ENCODE data around the gene SPECC1. TPM values are rescaled to one million over a fixed set of nuclear protein-coding genes. Genes with fewer than 3 reads are reported as not detected.
A peak's percentile ranks its signal among the peaks of the same experiment; 100 is the strongest.

SPECC1 gene
- total and polyA plus RNA-seq, 10 of the 15 experiments (the other 5 are each of a cell fraction or from before 2014, with no cell fraction given): 6.4 to 40.6 (median 23.9) TPM

GRCh38 chr17:20226814-20227482 lies 217.8 kb downstream of the SPECC1 start:
- intact Hi-C loops (cut with micrococcal nuclease; ENCODE audit: unreplicated experiment): loop anchor here (2.0 to 5.0 kb wide), 2 partner anchors 85 to 106 kb away; no protein-coding TSS in a partner anchor
- Histone ChIP-seq H4K20me1 (ENCODE audit: control insufficient read depth, insufficient read depth) (no peaks in the 10 kb centered on the region), H3K4me1 (ENCODE audit: control insufficient read depth, insufficient read depth, low read length) (no peaks in the 10 kb centered on the region), H2AFZ (ENCODE audit: control insufficient read depth, low read depth, low read length) (no peak overlapping the region), H3K4me3 (no peak overlapping the region), H3K36me3 (ENCODE audit: control insufficient read depth in 2 of 2, insufficient read depth in 2 of 2, low read length in 1 of 2) (peaks cover 0 to 7% of the 10 kb centered on the region in 2 experiments; a peak in 2 of 4 replicates), H3K9me3 (replicated peaks; ENCODE audit: control insufficient read depth, insufficient read depth, low read length) (no peaks in the 10 kb centered on the region), H3K27ac (ENCODE audit: control insufficient read depth, insufficient read depth) (no peak overlapping the region), H3K4me2 (ENCODE audit: control insufficient read depth, insufficient read depth) (no peak overlapping the region), H3K27me3 (replicated peaks in 1 of 2; ENCODE audit: control insufficient read depth in 2 of 2, insufficient read depth in 2 of 2, low read length in 1 of 2) (no peaks in the 10 kb centered on the region), H3K79me2 (ENCODE audit: control insufficient read depth, insufficient read depth, low read length) (no peaks in the 10 kb centered on the region), H3K9ac (ENCODE audit: control insufficient read depth, insufficient read depth, low read length) (no peak overlapping the region)
- BruUV-seq (replicated peaks): no TSS peak
- in situ Hi-C loops (cut with MboI): no loop called here
- CTCF ChIA-PET: interaction anchor here (0.7 to 3.3 kb wide), 22 partner anchors 9 to 106 kb away, joined by 3 to 28 read pairs (median 4); no protein-coding TSS in a partner anchor
- SMC1A ChIA-PET (ENCODE audit: uncharacterized antibody, unreplicated experiment): interaction anchor here (0.7 to 1.4 kb wide), 5 partner anchors 22 to 105 kb away, joined by 3 to 6 read pairs (median 4); no protein-coding TSS in a partner anchor
- DNase-seq (ENCODE audit: low read depth, low spot score) (no peak), ATAC-seq (peak; percentile 98), FAIRE-seq (no peak)
- WGBS (ENCODE audit: insufficient coverage, insufficient replicate concordance, low lambda C conversion rate, missing lambda C conversion rate): 65% methylated on average over 8 of the region's 8 CpGs
- POLR2A ChIA-PET: no interaction called here
- RAD21 ChIA-PET (ENCODE audit: unreplicated experiment): interaction anchor here (0.7 to 1.2 kb wide), 4 partner anchors 10 to 105 kb away, joined by 3 read pairs; no protein-coding TSS in a partner anchor
- TF ChIP-seq RUNX3 (IDR thresholded peaks at IDR 0.05; ENCODE audit: low read length): 0 out of 2 replicates have a peak, but pooled peaks have one; percentile 16
- TF ChIP-seq, protein P1, sequence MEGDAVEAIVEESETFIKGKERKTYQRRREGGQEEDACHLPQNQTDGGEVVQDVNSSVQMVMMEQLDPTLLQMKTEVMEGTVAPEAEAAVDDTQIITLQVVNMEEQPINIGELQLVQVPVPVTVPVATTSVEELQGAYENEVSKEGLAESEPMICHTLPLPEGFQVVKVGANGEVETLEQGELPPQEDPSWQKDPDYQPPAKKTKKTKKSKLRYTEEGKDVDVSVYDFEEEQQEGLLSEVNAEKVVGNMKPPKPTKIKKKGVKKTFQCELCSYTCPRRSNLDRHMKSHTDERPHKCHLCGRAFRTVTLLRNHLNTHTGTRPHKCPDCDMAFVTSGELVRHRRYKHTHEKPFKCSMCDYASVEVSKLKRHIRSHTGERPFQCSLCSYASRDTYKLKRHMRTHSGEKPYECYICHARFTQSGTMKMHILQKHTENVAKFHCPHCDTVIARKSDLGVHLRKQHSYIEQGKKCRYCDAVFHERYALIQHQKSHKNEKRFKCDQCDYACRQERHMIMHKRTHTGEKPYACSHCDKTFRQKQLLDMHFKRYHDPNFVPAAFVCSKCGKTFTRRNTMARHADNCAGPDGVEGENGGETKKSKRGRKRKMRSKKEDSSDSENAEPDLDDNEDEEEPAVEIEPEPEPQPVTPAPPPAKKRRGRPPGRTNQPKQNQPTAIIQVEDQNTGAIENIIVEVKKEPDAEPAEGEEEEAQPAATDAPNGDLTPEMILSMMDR (IDR thresholded peaks at IDR 0.05 in 2 of 3, conservative IDR thresholded peaks at IDR 0.05 in 1 of 3; ENCODE audit: control insufficient read depth in 2 of 3, extremely low read depth in 1 of 3, insufficient read depth in 1 of 3, low read depth in 3 of 3, low read length in 3 of 3): peak; percentile 86 to 87 (median 86)
- no peak for TF ChIP-seq CHD2 (IDR thresholded peaks at IDR 0.05; ENCODE audit: borderline replicate concordance, low read depth, low read length)
- no peak for TF ChIP-seq BMI1 (IDR thresholded peaks at IDR 0.05; ENCODE audit: borderline replicate concordance)
- peak; percentile 80 for TF ChIP-seq SMC3 (IDR thresholded peaks at IDR 0.05; ENCODE audit: borderline replicate concordance, low read length)
- peak; percentile 84 for TF ChIP-seq RAD21 (IDR thresholded peaks at IDR 0.05; ENCODE audit: insufficient read depth, low read depth, low read length)
- 0 out of 2 replicates have a peak, but pooled peaks have one; percentile 21 for TF ChIP-seq MXI1 (IDR thresholded peaks at IDR 0.05; ENCODE audit: low read depth, low read length)
- no peak for TF ChIP-seq ATF7 (IDR thresholded peaks at IDR 0.05; ENCODE audit: low read depth)
- TF ChIP-seq YY1 (IDR thresholded peaks at IDR 0.05; ENCODE audit: low read depth, low read length): peak; percentile 46; the same call in 1 of the 2 replicates
- TF ChIP-seq EP300 (IDR thresholded peaks at IDR 0.05; ENCODE audit: borderline replicate concordance in 1 of 2, control insufficient read depth in 1 of 2, low read depth in 2 of 2, low read length in 2 of 2): no peak
- TF ChIP-seq TARDBP (IDR thresholded peaks at IDR 0.05; ENCODE audit: borderline replicate concordance): no peak
- no peak for TF ChIP-seq TBL1XR1 (IDR thresholded peaks at IDR 0.05; ENCODE audit: low read depth, low read length)
- no peak for TF ChIP-seq RFX5 (IDR thresholded peaks at IDR 0.05; ENCODE audit: low read depth, low read length)
- TF ChIP-seq SMARCA5 (IDR thresholded peaks at IDR 0.05): peak; percentile 43; the same call in 1 of the 2 replicates
- TF ChIP-seq CBFB (IDR thresholded peaks at IDR 0.05; ENCODE audit: low read depth): no peak
- 0 out of 2 replicates have a peak, but pooled peaks have one; percentile 24 for TF ChIP-seq HDGF (IDR thresholded peaks at IDR 0.05)
